Immature natural killer cell (primary cell): ENCODE results near the gene PHC3. TPM values are rescaled to one million over a fixed set of nuclear protein-coding genes. Genes with fewer than 3 reads are reported as not detected.
"Not testable (repeated sequence)": the region's sequence is repeated elsewhere in the genome, so short reads cannot be mapped to it uniquely, and the experiment has no call there.

ENCODE experiments used
- DNase-seq, 3 donors: peaks; one replicate each; pipeline ENCODE4 v3.0.0; 2022; ENCODE audit warnings: mixed read lengths in 1 of 3
- H3K27ac Mint-ChIP-seq, 6 donors: one replicate each; pipeline ENCODE4 v1.8.0; 2020; ENCODE audit warnings: mixed read lengths in 6 of 6, mild to moderate bottlenecking in 5 of 6, inconsistent platforms in 4 of 6, moderate library complexity in 3 of 6
- H3K27me3 Mint-ChIP-seq, 3 donors: one replicate each; pipeline ENCODE4 v1.8.0; 2020 to 2021; ENCODE audit warnings: low read depth in 3 of 3, mild to moderate bottlenecking in 3 of 3, mixed read lengths in 3 of 3, moderate library complexity in 3 of 3, inconsistent platforms in 1 of 3
- H3K36me3 Mint-ChIP-seq, 3 donors: one replicate each; pipeline ENCODE4 v1.8.0; 2020; ENCODE audit warnings: mixed read lengths in 3 of 3, inconsistent platforms in 2 of 3, mild to moderate bottlenecking in 2 of 3
- H3K4me1 Mint-ChIP-seq, 2 donors: one replicate each; pipeline ENCODE4 v1.8.0; 2020; ENCODE audit warnings: inconsistent platforms in 2 of 2, mild to moderate bottlenecking in 2 of 2, mixed read lengths in 2 of 2, moderate library complexity in 1 of 2
- H3K4me3 Mint-ChIP-seq, 5 donors: one replicate each; pipeline ENCODE4 v1.8.0; 2020; ENCODE audit warnings: mild to moderate bottlenecking in 5 of 5, mixed read lengths in 5 of 5, inconsistent platforms in 3 of 5, moderate library complexity in 3 of 5
- H3K9me3 Mint-ChIP-seq, 6 donors: one replicate each; pipeline ENCODE4 v1.8.0; 2020; ENCODE audit warnings: mild to moderate bottlenecking in 6 of 6, mixed read lengths in 6 of 6, inconsistent platforms in 4 of 6, moderate library complexity in 3 of 6
- polyA plus RNA-seq, 3 donors: library from polyadenylated mRNA; unstranded; fragments of 300-500 nt; fragmentation: Illumina TruSeq; gene quantifications; one replicate each; pipeline ENCODE4 v1.2.3, GENCODE V29; 2021

Gene PHC3
- polyA plus RNA-seq, 3 donors from 2014 or later: 18.2 to 37.2 (median 19.0) TPM

- not testable (repeated sequence) for H3K4me3 Mint-ChIP-seq, H3K9me3 Mint-ChIP-seq, H3K4me1 Mint-ChIP-seq, H3K27ac Mint-ChIP-seq, H3K36me3 Mint-ChIP-seq, DNase-seq
- H3K27me3 Mint-ChIP-seq: peaks cover 2 to 10% (median 10%) of the 10 kb centered on the region in 3 donors
These were observed 24.7 kb upstream of the PHC3 start for GRCh38 chr3:170206164-170206762.

GRCh38 chr3:170205302-170205701 is 23.8 kb upstream of the PHC3 start:
- no peak overlapping the region for H3K4me3 Mint-ChIP-seq
- H3K4me1 Mint-ChIP-seq: no peaks in the 10 kb centered on the region
- H3K27me3 Mint-ChIP-seq: peaks cover 4 to 10% (median 10%) of the 10 kb centered on the region in 3 donors
- no peak overlapping the region for H3K27ac Mint-ChIP-seq
- H3K9me3 Mint-ChIP-seq: peaks cover 0 to 2% (median 0%) of the 10 kb centered on the region in 6 donors
- DNase-seq: no peak
- no peaks in the 10 kb centered on the region for H3K36me3 Mint-ChIP-seq

- Mint-ChIP-seq H3K4me3 (no peak overlapping the region), H3K9me3 (peaks cover 0 to 2% (median 0%) of the 10 kb centered on the region in 6 donors), H3K27me3 (peaks cover 4 to 12% (median 8%) of the 10 kb centered on the region in 3 donors), H3K4me1 (no peaks in the 10 kb centered on the region), H3K36me3 (no peaks in the 10 kb centered on the region), H3K27ac (no peak overlapping the region)
- no peak for DNase-seq
These were observed 23.0 kb upstream of the PHC3 start for GRCh38 chr3:170204509-170204908.

- Mint-ChIP-seq H3K4me1 (no peaks in the 10 kb centered on the region), H3K27me3 (peaks cover 6 to 12% (median 6%) of the 10 kb centered on the region in 3 donors), H3K27ac (no peak overlapping the region), H3K4me3 (no peak overlapping the region), H3K9me3 (peaks cover 0 to 2% (median 0%) of the 10 kb centered on the region in 6 donors), H3K36me3 (no peaks in the 10 kb centered on the region)
- DNase-seq: no peak
These were observed 22.5 kb upstream of the PHC3 start for GRCh38 chr3:170204023-170204472.

- Mint-ChIP-seq H3K27ac (no peak overlapping the region), H3K36me3 (no peaks in the 10 kb centered on the region), H3K27me3 (peaks cover 6 to 8% (median 6%) of the 10 kb centered on the region in 3 donors), H3K4me1 (no peaks in the 10 kb centered on the region), H3K4me3 (no peak overlapping the region), H3K9me3 (peaks cover 0 to 2% (median 0%) of the 10 kb centered on the region in 6 donors)
- no peak for DNase-seq
These were observed 21.9 kb upstream of the PHC3 start for GRCh38 chr3:170203457-170203856.

GRCh38 chr3:170201527-170201926 is 20.0 kb upstream of the PHC3 start:
- DNase-seq: no peak
- peaks cover 4 to 8% (median 6%) of the 10 kb centered on the region in 3 donors for H3K27me3 Mint-ChIP-seq
- no peak overlapping the region for H3K27ac Mint-ChIP-seq
- H3K4me1 Mint-ChIP-seq: no peaks in the 10 kb centered on the region
- H3K36me3 Mint-ChIP-seq: no peaks in the 10 kb centered on the region
- H3K9me3 Mint-ChIP-seq: peaks cover 0 to 2% (median 0%) of the 10 kb centered on the region in 6 donors
- H3K4me3 Mint-ChIP-seq: no peak overlapping the region

GRCh38 chr3:170200987-170201386 is 19.5 kb upstream of the PHC3 start:
- H3K9me3 Mint-ChIP-seq: peaks cover 0 to 2% (median 0%) of the 10 kb centered on the region in 6 donors
- no peak overlapping the region for H3K27ac Mint-ChIP-seq
- no peaks in the 10 kb centered on the region for H3K4me1 Mint-ChIP-seq
- DNase-seq: no peak
- H3K27me3 Mint-ChIP-seq: peaks cover 4 to 8% (median 4%) of the 10 kb centered on the region in 3 donors
- H3K4me3 Mint-ChIP-seq: no peak overlapping the region
- H3K36me3 Mint-ChIP-seq: no peaks in the 10 kb centered on the region

- peaks cover 0 to 8% (median 3%) of the 10 kb centered on the region in 3 donors for H3K27me3 Mint-ChIP-seq
- peaks cover 0 to 2% (median 0%) of the 10 kb centered on the region in 6 donors for H3K9me3 Mint-ChIP-seq
- H3K27ac Mint-ChIP-seq: no peak overlapping the region
- no peaks in the 10 kb centered on the region for H3K4me1 Mint-ChIP-seq
- H3K4me3 Mint-ChIP-seq: no peak overlapping the region
- DNase-seq: no peak
- no peaks in the 10 kb centered on the region for H3K36me3 Mint-ChIP-seq
These were observed 15.3 kb upstream of the PHC3 start for GRCh38 chr3:170196833-170197232.

GRCh38 chr3:170195759-170196158 is 14.2 kb upstream of the PHC3 start:
- not testable (repeated sequence) for H3K36me3 Mint-ChIP-seq, H3K4me1 Mint-ChIP-seq

GRCh38 chr3:170189398-170190256 is 8.1 kb upstream of the PHC3 start:
- Mint-ChIP-seq H3K27ac (no peak overlapping the region), H3K4me1 (peaks cover 5 to 7% of the 10 kb centered on the region in 2 donors), H3K36me3 (no peaks in the 10 kb centered on the region), H3K9me3 (no peaks in the 10 kb centered on the region), H3K4me3 (no peak overlapping the region), H3K27me3 (peaks cover 2% of the 10 kb centered on the region in 3 donors)
- DNase-seq: peak in 1 of 3 donors; percentile 6

More at GRCh38 chr3:170195759-170196158, 14.2 kb upstream of the PHC3 start:
- not testable (repeated sequence) for H3K27ac Mint-ChIP-seq, H3K27me3 Mint-ChIP-seq, H3K4me3 Mint-ChIP-seq, DNase-seq, H3K9me3 Mint-ChIP-seq

GRCh38 chr3:170180079-170180907 is 1.2 kb downstream of the PHC3 start:
- Mint-ChIP-seq H3K36me3 (peaks cover 4 to 21% (median 6%) of the 10 kb centered on the region in 3 donors), H3K9me3 (no peaks in the 10 kb centered on the region), H3K27ac (peak overlapping the region; percentile 95 to 100 (median 99)), H3K4me1 (peaks cover 27 to 44% of the 10 kb centered on the region in 2 donors), H3K27me3 (peaks cover 3 to 14% (median 7%) of the 10 kb centered on the region in 3 donors), H3K4me3 (peak overlapping the region; percentile 94 to 100 (median 99))
- peak; percentile 9 to 44 (median 15) for DNase-seq

GRCh38 chr3:170179432-170179831 is 2.1 kb downstream of the PHC3 start:
- Mint-ChIP-seq H3K4me3 (peak overlapping the region; percentile 94 to 100 (median 99)), H3K4me1 (peaks cover 31 to 53% of the 10 kb centered on the region in 2 donors), H3K27ac (peak overlapping the region; percentile 95 to 100 (median 99)), H3K9me3 (no peaks in the 10 kb centered on the region), H3K27me3 (peaks cover 3 to 14% (median 7%) of the 10 kb centered on the region in 3 donors), H3K36me3 (peaks cover 6 to 22% (median 8%) of the 10 kb centered on the region in 3 donors)
- DNase-seq: no peak

GRCh38 chr3:170178651-170179050 is 2.9 kb downstream of the PHC3 start:
- H3K27ac Mint-ChIP-seq: peak overlapping the region; percentile 51 to 87 (median 78)
- peaks cover 3 to 14% (median 7%) of the 10 kb centered on the region in 3 donors for H3K27me3 Mint-ChIP-seq
- H3K9me3 Mint-ChIP-seq: no peaks in the 10 kb centered on the region
- H3K36me3 Mint-ChIP-seq: peaks cover 6 to 22% (median 8%) of the 10 kb centered on the region in 3 donors
- peak overlapping the region; percentile 31 to 70 (median 56) for H3K4me3 Mint-ChIP-seq
- DNase-seq: peak; percentile 55 to 65 (median 61)
- H3K4me1 Mint-ChIP-seq: peaks cover 34 to 57% of the 10 kb centered on the region in 2 donors
